Measurements from ENCODE around the gene FRG2C. TPM values are rescaled to one million over a fixed set of nuclear protein-coding genes. Genes with fewer than 3 reads are reported as not detected.
"Not testable (repeated sequence)": the region's sequence is repeated elsewhere in the genome, so short reads cannot be mapped to it uniquely, and the experiment has no call there.

Gene FRG2C
- not detected in 2 replicates for total RNA-seq

DNA sequence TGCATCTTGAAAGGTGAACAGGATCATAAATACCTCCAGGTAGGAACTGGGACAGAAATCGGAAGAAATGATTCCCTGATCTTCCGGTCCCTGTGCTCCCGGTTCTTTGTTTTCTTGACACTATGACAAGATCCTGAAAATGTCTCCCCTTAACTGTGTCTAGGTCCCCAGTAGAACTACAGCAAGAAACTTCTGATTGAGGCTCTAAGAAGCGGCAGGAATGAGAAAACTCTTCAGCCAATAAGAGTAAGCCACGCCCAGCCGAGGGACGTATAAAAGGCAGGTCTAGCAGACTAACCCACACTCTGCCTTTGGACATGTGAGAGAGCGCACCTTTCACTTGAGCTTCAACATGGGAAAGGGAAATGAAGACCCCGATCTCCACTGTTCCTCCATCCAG, at the start of gene FRG2C:
TSS of gene FRG2C (plus strand) at position 301 of the 400 bp plus-strand sequence. CDS start at position 353, 52 bp downstream.
- DNase-seq (ENCODE audit: low read depth in 2 of 2), result not testable (repeated sequence)

GRCh38 chr3:75618666-75619305, 45.3 kb upstream of the FRG2C start:
- not testable (repeated sequence) for DNase-seq (ENCODE audit: low read depth in 2 of 2)

DNA sequence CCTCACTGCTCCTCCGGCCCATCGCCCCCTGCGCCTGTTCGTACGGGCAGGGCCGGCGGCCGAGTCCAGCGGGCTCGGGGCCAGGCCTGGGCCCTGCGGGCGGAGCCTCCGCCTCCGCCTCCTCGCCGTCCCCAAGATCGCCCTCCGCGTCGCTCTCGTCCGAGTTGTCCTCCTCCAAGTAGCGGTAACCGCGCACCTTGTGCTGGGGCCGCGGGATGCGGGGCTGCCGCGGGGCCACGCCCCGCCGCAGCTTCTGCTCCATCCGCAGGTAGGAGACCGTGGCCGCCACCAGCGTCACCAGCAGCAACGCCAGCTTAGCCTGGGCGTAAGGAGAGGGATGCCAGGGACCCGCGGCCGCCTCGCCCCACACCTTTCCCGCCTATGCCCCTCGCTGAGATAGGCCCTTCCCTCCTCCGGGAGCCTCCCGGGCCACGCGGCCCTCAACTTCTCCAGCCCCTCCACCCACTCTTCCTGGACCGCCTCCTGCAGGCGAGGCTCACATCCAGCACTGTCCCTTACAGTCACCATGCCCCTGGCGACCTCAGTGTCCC, 44.6 kb upstream of the FRG2C start:
- DNase-seq (ENCODE audit: low read depth in 2 of 2), result not testable (repeated sequence)

DNA sequence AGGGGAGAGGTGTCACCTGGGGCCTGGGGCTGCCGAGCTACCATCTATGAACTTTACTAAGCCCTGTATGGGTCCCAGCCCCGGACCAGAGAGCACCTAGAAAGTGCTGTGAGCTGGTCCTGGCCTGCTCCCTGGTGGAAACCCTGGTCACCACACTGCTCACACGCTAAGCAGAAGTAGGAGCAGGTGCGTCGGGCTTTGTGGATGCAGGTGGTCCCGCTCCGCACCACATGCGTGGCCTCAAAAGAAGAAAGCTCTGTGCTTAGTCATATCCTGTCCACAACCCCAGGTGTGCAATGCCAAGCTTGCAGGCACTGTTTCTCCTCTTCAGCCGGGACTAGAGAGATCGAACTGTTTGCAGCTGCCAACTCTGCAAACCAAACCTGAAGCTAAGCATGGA, 42.4 kb upstream of the FRG2C start:
- not testable (repeated sequence) for DNase-seq (ENCODE audit: low read depth in 2 of 2)

GRCh38 chr3:75623656-75624055, 40.5 kb upstream of the FRG2C start:
- not testable (repeated sequence) for DNase-seq (ENCODE audit: low read depth in 2 of 2)

- not testable (repeated sequence) for DNase-seq (ENCODE audit: low read depth in 2 of 2)
Measured at GRCh38 chr3:75630887-75631535, 33.1 kb upstream of the FRG2C start.

- no peak for DNase-seq (ENCODE audit: low read depth in 2 of 2)
Measured at GRCh38 chr3:75631541-75631940, 32.6 kb upstream of the FRG2C start.

DNA sequence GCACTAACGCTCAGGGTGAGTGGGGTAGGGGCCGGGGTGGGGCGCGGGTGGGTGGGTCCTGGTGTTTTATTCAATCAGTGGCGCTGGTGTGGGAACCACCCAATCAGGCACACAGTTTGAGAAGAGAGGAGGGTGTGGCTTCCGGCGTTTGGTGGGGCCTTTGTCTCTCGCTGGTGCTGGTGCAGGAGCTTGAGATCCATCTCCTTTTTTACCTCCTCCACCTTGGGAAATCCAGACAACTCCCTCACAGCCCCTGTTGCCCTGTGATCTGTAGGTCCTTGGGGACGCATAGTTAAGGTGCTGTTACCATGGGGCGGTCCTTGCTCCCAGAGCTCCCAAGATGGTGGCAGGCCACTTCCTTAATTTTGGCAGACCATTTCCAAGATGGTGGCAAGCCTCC, 25.2 kb upstream of the FRG2C start:
- not testable (repeated sequence) for DNase-seq (ENCODE audit: low read depth in 2 of 2)

DNA sequence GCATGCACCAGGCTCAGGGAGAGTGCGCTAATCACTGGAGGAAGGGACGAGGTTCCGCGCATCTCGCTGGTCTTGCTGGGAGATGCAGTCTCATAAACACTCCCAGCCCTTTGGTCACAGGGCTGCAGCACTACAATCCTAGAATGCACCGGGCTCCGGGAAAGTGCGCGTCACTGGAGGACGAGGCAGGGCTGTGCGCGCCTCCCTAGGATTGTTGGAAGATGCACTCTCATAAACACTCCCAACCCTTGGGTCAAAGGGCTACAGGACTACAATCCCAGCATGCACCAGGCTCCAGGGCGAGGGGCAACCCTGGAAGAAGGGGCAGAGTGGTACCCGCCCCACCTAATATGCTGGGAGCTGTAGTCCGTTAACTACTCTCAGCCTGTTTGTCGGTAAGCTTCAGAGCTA, 23.0 kb upstream of the FRG2C start:
- DNase-seq (ENCODE audit: low read depth in 2 of 2), result peak; percentile 43 to 49

DNA sequence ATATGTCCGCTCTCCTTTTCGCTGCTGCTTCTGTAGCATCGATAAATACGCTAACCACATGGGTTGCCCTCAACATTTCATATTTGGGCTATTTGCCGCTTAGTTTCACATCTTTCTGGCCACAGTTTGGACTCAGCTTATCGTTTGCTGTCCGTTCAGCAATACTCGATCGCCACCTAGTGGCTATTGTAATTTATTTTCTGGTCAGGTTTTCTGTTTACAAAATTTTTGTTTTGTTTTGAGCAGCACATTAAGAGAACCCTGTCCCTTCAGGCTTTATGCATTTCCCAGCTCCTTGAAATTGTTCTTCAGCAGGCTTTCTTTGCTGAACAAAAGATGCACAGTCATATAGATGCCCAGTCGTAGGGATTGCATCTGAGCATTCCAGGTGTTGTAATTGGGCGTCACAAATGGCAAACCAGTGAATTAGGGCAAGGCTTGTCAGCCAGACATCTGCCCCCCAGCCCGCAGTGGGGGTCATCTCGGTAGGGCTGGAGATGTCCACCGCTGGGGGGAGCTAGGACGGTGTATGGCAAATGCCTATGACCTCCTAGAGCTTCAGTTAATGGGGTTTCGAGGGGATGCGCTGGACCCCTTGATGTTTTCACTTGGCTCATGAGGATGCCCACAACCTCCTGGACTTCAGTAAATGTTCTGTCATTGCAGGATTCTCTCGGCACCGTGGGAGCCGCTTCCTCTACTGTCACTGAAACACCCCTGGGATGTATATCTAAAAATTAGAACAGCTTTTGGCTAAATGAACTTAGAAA, 20.9 kb upstream of the FRG2C start:
- DNase-seq (ENCODE audit: low read depth in 2 of 2), result peak; percentile 14 to 40

GRCh38 chr3:75645548-75645947, 18.6 kb upstream of the FRG2C start:
- DNase-seq (ENCODE audit: low read depth in 2 of 2), result not testable (repeated sequence)

GRCh38 chr3:75650191-75650590, 13.9 kb upstream of the FRG2C start:
- no peak for DNase-seq (ENCODE audit: low read depth in 2 of 2)

GRCh38 chr3:75655101-75655904, 8.8 kb upstream of the FRG2C start:
- DNase-seq (ENCODE audit: low read depth in 2 of 2), result not testable (repeated sequence)

- not testable (repeated sequence) for DNase-seq (ENCODE audit: low read depth in 2 of 2)
Measured at GRCh38 chr3:75655956-75656355, 8.2 kb upstream of the FRG2C start.

GRCh38 chr3:75658411-75659107, 5.6 kb upstream of the FRG2C start:
- not testable (repeated sequence) for DNase-seq (ENCODE audit: low read depth in 2 of 2)

- not testable (repeated sequence) for DNase-seq (ENCODE audit: low read depth in 2 of 2)
Measured at GRCh38 chr3:75659108-75659433, 5.1 kb upstream of the FRG2C start.

DNA sequence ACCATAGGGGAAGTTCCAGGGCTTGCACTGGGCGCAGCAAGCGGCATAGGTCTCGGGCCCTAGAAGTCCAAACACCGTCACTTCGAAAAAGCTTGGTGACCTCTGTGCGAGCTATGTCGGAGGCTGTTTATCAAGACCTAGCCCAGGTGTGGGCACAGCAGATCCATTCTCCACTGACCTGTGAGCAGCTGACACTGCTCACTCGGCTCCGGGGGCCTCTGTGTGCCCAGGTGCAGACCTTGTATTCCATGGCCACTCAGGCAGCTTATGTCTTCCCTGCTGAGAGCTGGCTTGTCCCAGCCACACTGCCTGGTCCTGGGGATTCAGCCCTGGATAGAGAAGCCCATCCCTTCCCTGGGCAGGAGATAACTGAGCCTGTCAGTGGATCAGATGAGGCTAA, 1.5 kb downstream of the FRG2C start:
- DNase-seq (ENCODE audit: low read depth in 2 of 2), result not testable (repeated sequence)

DNA sequence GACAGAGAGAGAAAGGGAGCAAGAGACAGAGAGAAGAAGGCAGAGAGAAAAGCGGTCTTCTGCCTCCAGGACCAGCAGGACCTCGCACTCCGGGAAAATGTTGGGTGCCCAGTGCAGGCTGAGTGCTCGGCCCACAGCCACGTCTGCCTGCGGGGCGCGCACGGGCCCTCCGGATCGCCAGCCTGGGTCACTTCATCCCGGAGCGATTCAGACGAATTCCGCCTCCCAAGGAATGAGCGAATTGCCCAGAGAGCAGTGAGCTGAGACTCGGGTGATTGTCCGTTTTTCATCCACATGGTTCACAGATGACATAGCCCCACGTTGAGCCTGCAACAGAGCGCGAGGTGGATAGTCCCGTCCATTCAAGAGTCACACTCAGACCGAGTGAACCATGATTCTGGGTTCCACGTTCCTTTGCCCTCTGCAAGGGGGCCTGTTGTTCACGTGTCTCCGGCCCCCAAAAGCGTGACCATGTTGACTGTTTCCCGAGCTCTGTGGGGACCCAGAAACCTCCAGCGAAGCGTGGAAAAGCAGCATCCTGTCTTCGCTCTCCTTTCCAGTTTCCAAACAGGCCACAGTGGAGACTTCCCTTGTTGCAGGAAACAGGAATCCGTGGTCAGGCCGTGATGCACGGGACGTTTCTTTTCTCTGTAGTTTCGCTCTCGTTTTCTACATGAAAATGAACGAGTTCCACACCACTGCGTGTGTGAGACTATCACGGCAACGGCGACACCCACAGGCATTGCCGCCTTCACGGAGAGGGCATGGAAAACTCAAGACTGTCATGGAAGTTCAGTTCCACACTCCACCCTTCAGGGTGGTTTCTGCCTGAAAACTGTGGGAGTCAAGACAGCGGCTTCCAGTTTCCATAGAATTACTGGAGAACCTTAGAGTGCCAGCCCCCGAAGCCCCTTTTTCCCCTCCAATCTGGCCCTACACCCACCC, 3.9 kb downstream of the FRG2C start:
- DNase-seq (ENCODE audit: low read depth in 2 of 2), result not testable (repeated sequence)

- DNase-seq (ENCODE audit: low read depth in 2 of 2), result not testable (repeated sequence)
Measured at GRCh38 chr3:75668759-75669347, 4.7 kb downstream of the FRG2C start.

All from dermis microvascular lymphatic vessel endothelial cell (primary cell).